Activated CD4-positive, alpha-beta T cell treated with anti-CD3 and anti-CD28 coated beads, Interleukin-2, amount 10 ng/mL, durations not matched to agents 24 days and 14 days (primary cell): Measurements from ENCODE around the gene NR1H2. TPM values are rescaled to one million over a fixed set of nuclear protein-coding genes. Genes with fewer than 3 reads are reported as not detected.

Experiments
- total RNA-seq: library from RNA; stranded (reverse); gene quantifications from 2 replicates; pipeline ENCODE4 v1.2.3, GENCODE V29; 2022

Gene NR1H2
- total RNA-seq, 1 donor from 2014 or later = 81.4 TPM

Other genes starting within 250 kb of the NR1H2 start
- gene IZUMO2, start 213.2 kb upstream of the NR1H2 start, total RNA-seq = not detected in 2 replicates
- gene MYH14, start 172.8 kb upstream of the NR1H2 start, total RNA-seq = not detected in 2 replicates
- 20.3 TPM in 2 replicates for gene KCNC3, start 47.1 kb upstream of the NR1H2 start, total RNA-seq
- 13.6 and 18.0 TPM in 2 replicates for gene NAPSA, start 10.8 kb upstream of the NR1H2 start, total RNA-seq
- 188 and 204 TPM in 2 replicates for gene POLD1, start 7.9 kb downstream of the NR1H2 start, total RNA-seq
- gene SPIB, start 42.5 kb downstream of the NR1H2 start, total RNA-seq = 0.91 and 1.6 TPM in 2 replicates
- 0.12 and 0.26 TPM in 2 replicates for gene MYBPC2, start 56.4 kb downstream of the NR1H2 start, total RNA-seq
- 79.2 and 81.6 TPM in 2 replicates for gene EMC10, start 100.0 kb downstream of the NR1H2 start, total RNA-seq
- gene GARIN5A, start 100.4 kb downstream of the NR1H2 start, total RNA-seq = 0.21 and 0.68 TPM in 2 replicates
- gene JOSD2, start 134.7 kb downstream of the NR1H2 start, total RNA-seq = 41.7 and 44.0 TPM in 2 replicates
- gene ASPDH, start 137.5 kb downstream of the NR1H2 start, total RNA-seq = not detected in 2 replicates
- gene LRRC4B, start 192.0 kb downstream of the NR1H2 start, total RNA-seq = 0.12 TPM in 1 of 2 replicates, not detected in the other